KMS-11 (cell line): ENCODE data around the gene KRT16.

Experiments
- H2AFZ ChIP-seq: fragments of 200-600 bp; sonication (generic); 2 replicates; pipeline ENCODE4 v1.6.1; 2016; ENCODE audit warnings: antibody characterized with exemption, mixed run types, low read depth
- H3K27ac ChIP-seq: fragments of 200-600 bp; sonication (generic); 2 replicates; pipeline ENCODE4 v1.6.1; 2016; ENCODE audit warnings: mild to moderate bottlenecking, mixed run types
- H3K27me3 ChIP-seq: fragments of 200-600 bp; sonication (generic); 2 replicates; pipeline ENCODE4 v1.6.1; 2017; ENCODE audit warnings: mild to moderate bottlenecking, low read depth, mixed run types, moderate library complexity; ENCODE audit not compliant: insufficient read depth
- H3K36me3 ChIP-seq: fragments of 200-600 bp; sonication (generic); 2 replicates; pipeline ENCODE4 v1.6.1; 2017; ENCODE audit warnings: mild to moderate bottlenecking, mixed run types; ENCODE audit not compliant: insufficient read depth
- H3K4me1 ChIP-seq: fragments of 200-600 bp; sonication (generic); 2 replicates; pipeline ENCODE4 v1.6.1; 2016; ENCODE audit warnings: mild to moderate bottlenecking, low read depth, mixed run types; ENCODE audit not compliant: poor library complexity, severe bottlenecking
- H3K4me2 ChIP-seq: fragments of 200-600 bp; sonication (generic); 2 replicates; pipeline ENCODE4 v1.7.0; 2016; ENCODE audit warnings: mild to moderate bottlenecking, mixed run types
- H3K4me3 ChIP-seq: fragments of 200-600 bp; sonication (generic); IDR thresholded peaks from 2 replicates; pipeline ENCODE4 v1.6.1; 2017; ENCODE audit warnings: low read depth, low read length, mixed read lengths; ENCODE audit not compliant: insufficient read depth
- H3K79me2 ChIP-seq: fragments of 200-600 bp; sonication (generic); 2 replicates; pipeline ENCODE4 v1.6.1; 2016; ENCODE audit warnings: low read depth, mixed run types; ENCODE audit not compliant: insufficient read depth
- H3K9ac ChIP-seq: fragments of 200-600 bp; sonication (generic); 2 replicates; pipeline ENCODE4 v1.6.1; 2016; ENCODE audit warnings: mild to moderate bottlenecking, mixed run types
- H4K20me1 ChIP-seq: fragments of 200-600 bp; sonication (generic); 2 replicates; pipeline ENCODE4 v1.6.1; 2016; ENCODE audit warnings: mild to moderate bottlenecking, mixed run types; ENCODE audit not compliant: insufficient read depth
- CTCF ChIP-seq: fragments of 200-600 bp; sonication (generic); conservative IDR thresholded peaks from 2 replicates; pipeline ENCODE4 v1.6.1; 2017; ENCODE audit warnings: low read depth, mild to moderate bottlenecking, antibody characterized with exemption, low read length, moderate library complexity, mixed read lengths

Gene KRT16

GRCh38 chr17:41575336-41575735, 37.2 kb downstream of the KRT16 start:
- Histone ChIP-seq H4K20me1 (no peaks in the 10 kb centered on the region), H3K36me3 (no peaks in the 10 kb centered on the region), H3K4me3 (no peak overlapping the region), H2AFZ (no peak overlapping the region), H3K79me2 (no peaks in the 10 kb centered on the region), H3K27me3 (peaks cover 54% of the 10 kb centered on the region), H3K4me2 (no peak overlapping the region), H3K27ac (no peak overlapping the region), H3K9ac (no peak overlapping the region), H3K4me1 (peaks cover 6% of the 10 kb centered on the region)
- no peak for TF ChIP-seq CTCF

- Histone ChIP-seq H3K27ac (no peak within 1 kb of the TSS), H3K27me3 (peaks cover 56% of the 10 kb centered on the region), H2AFZ (no peak within 1 kb of the TSS), H3K4me2 (no peak within 1 kb of the TSS), H3K79me2 (no peaks in the 10 kb centered on the region), H3K4me3 (no peak within 1 kb of the TSS), H3K4me1 (no peaks in the 10 kb centered on the region), H3K36me3 (no peaks in the 10 kb centered on the region), H3K9ac (no peak within 1 kb of the TSS), H4K20me1 (no peaks in the 10 kb centered on the region)
- TF ChIP-seq CTCF = no peak
Observed at GRCh38 chr17:41571561-41572434, 40.8 kb downstream of the KRT16 start, which contains the start of gene KRT9. TSS of gene KRT9 (minus strand) at chr17:41572059. CDS start at chr17:41571992, 67 bp downstream.

GRCh38 chr17:41567317-41567716, 45.2 kb downstream of the KRT16 start:
- H3K4me1 ChIP-seq = no peaks in the 10 kb centered on the region
- H4K20me1 ChIP-seq = no peaks in the 10 kb centered on the region
- no peak for TF ChIP-seq CTCF
- H3K36me3 ChIP-seq = no peaks in the 10 kb centered on the region
- peaks cover 28% of the 10 kb centered on the region; the same call in 1 of the 2 replicates for H3K27me3 ChIP-seq
- H2AFZ ChIP-seq = no peak overlapping the region
- H3K27ac ChIP-seq = no peak overlapping the region
- H3K79me2 ChIP-seq = no peaks in the 10 kb centered on the region
- H3K9ac ChIP-seq = no peak overlapping the region
- H3K4me2 ChIP-seq = no peak overlapping the region
- no peak overlapping the region for H3K4me3 ChIP-seq

- no peak for TF ChIP-seq CTCF
- no peak overlapping the region for H3K9ac ChIP-seq
- H3K27ac ChIP-seq = no peak overlapping the region
- no peaks in the 10 kb centered on the region for H3K36me3 ChIP-seq
- no peak overlapping the region for H3K4me3 ChIP-seq
- no peaks in the 10 kb centered on the region for H4K20me1 ChIP-seq
- H3K4me2 ChIP-seq = no peak overlapping the region
- no peak overlapping the region for H2AFZ ChIP-seq
- no peaks in the 10 kb centered on the region for H3K79me2 ChIP-seq
- no peaks in the 10 kb centered on the region for H3K4me1 ChIP-seq
- H3K27me3 ChIP-seq = peaks cover 11% of the 10 kb centered on the region; the same call in 1 of the 2 replicates
Observed at GRCh38 chr17:41565338-41565737, 47.2 kb downstream of the KRT16 start.
